Mesodermal cell (in vitro differentiated cells): ENCODE data around the gene MAPK4. TPM values are rescaled to one million over a fixed set of nuclear protein-coding genes. Genes with fewer than 3 reads are reported as not detected.
"Not testable (repeated sequence)": the region's sequence is repeated elsewhere in the genome, so short reads cannot be mapped to it uniquely, and the experiment has no call there.

Experiments
- H3K27ac ChIP-seq: 2 replicates; pipeline ENCODE4 v1.7.0; 2013; ENCODE audit warnings: mild to moderate bottlenecking, low read depth, low read length, moderate library complexity; ENCODE audit not compliant: severe bottlenecking
- H3K36me3 ChIP-seq: 2 replicates; pipeline ENCODE4 v1.7.1; 2013; ENCODE audit warnings: mild to moderate bottlenecking, low read length, moderate library complexity; ENCODE audit not compliant: control insufficient read depth, insufficient read depth
- H3K4me1 ChIP-seq: one replicate; pipeline ENCODE4 v1.7.1; 2013; ENCODE audit warnings: mild to moderate bottlenecking, low read length; ENCODE audit not compliant: insufficient read depth, control insufficient read depth, poor library complexity, severe bottlenecking
- H3K4me3 ChIP-seq: 2 replicates; pipeline ENCODE4 v1.7.0; 2013; ENCODE audit warnings: low read length, control low read depth, mild to moderate bottlenecking; ENCODE audit not compliant: insufficient read depth, poor library complexity, severe bottlenecking; ENCODE audit errors: extremely low read depth
- H3K9me3 ChIP-seq: 2 replicates; pipeline ENCODE4 v1.7.1; 2013; ENCODE audit warnings: mild to moderate bottlenecking, low read length, moderate library complexity; ENCODE audit not compliant: control insufficient read depth
- WGBS, 2 experiments: methylation state at CpG; one replicate each; pipeline ENCODE4 v1.1.5; 2013; ENCODE audit warnings: missing lambda C conversion rate in 2 of 2; ENCODE audit not compliant: insufficient coverage in 2 of 2; 5-methylcytosine and 5-hydroxymethylcytosine counted together
- polyA plus RNA-seq, 2 experiments: library from polyadenylated mRNA; stranded (reverse); fragments of 50-300 nt; gene quantifications; one replicate each; pipeline ENCODE4 v1.2.3, GENCODE V29; 2013

Gene MAPK4
- 0.96 TPM for polyA plus RNA-seq (2013, experiment 1 of 2)
- 0.76 TPM for polyA plus RNA-seq (2013, experiment 2 of 2)

DNA sequence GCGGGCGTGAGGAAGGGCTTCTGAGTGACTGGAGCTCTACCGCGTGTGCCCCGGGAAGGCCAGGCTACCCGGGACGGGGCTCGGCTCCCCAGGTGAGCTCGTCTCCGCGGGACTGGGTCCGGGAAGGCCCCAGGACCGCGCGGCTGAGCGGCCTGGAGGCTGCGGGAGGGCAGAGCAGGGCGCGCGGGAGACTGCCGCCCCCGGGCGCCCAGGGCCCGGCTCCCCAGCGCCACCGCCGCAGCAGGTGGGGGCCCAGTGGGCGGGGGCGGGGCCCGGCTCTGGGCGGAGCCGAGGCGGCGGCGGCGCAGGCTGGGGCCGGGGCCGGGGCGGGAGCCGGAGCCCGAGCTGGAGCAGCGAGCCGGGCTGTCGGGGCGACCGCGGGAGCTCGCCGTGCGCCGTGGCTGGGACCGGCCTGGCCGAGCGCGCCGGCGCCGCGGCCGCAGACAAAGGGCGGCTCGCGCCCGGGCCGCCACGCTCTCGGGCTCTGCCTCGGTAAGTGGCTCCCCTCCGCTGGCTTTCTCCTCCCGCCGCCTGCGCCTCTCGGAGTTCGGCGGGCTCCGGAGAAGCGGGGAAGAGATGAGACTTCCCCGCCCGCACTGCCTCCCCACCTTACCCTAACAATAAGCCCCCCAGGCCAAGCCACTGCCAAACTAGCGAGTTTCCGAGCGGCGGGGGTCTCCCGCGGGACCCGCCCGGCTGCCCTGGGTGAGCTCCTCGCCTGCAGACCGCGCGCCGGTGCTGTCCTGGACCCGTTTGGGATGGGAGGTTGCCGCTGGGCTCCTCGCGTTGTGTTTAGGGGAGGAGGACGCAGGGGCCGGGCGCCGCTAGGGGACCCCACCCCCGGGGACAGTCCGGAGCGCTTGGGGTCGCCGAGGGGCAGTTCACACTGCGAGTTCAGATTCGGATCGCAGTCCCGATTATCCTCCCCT, at the start of gene MAPK4:
TSS of gene MAPK4 (plus strand) at position 336 of the 929 bp plus-strand sequence. CDS start 103,872 bp downstream, outside the sequence.
- H3K27ac ChIP-seq: no peak within 1 kb of the TSS
- H3K4me3 ChIP-seq: peak within 1 kb of the TSS; percentile 51
- 0% methylated on average over 52 to 86 of the region's 109 CpGs for WGBS, 2 experiments
- peaks cover 3% of the 10 kb centered on the region for H3K4me1 ChIP-seq
- no peaks in the 10 kb centered on the region for H3K9me3 ChIP-seq
- H3K36me3 ChIP-seq: no peaks in the 10 kb centered on the region

DNA sequence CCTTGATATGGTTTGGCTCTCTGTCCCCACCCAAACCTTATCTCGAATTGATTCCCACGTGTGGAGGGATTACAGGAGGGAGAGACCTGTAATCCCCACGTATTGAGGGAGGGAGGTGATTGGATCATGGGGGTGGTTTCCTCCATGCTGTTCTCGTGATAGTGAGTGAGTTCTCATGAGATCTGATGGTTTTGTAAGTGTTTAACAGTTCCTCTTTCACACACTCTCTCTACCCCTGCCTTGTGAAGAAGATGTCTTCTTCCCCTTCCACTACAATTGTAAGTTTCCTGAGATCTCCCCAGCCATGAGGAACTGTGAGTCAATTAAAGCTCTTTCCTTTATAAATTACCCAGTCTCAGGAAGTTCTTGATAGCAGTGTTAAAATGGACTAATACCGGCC, 42.6 kb upstream of the MAPK4 start:
- H3K27ac ChIP-seq, H3K4me3 ChIP-seq, H3K36me3 ChIP-seq, H3K9me3 ChIP-seq, H3K4me1 ChIP-seq: not testable (repeated sequence)
- WGBS, 2 experiments: 67 to 92% methylated on average over 1 to 2 of the region's 5 CpGs

- H3K4me3 ChIP-seq: no peak overlapping the region
- no peaks in the 10 kb centered on the region for H3K36me3 ChIP-seq
- H3K4me1 ChIP-seq: peaks cover 8% of the 10 kb centered on the region
- H3K9me3 ChIP-seq: no peaks in the 10 kb centered on the region
- 84 to 89% methylated on average over 2 to 3 of the region's 4 CpGs for WGBS, 2 experiments
- no peak overlapping the region for H3K27ac ChIP-seq
Measured at GRCh38 chr18:50518787-50519546, 40.9 kb upstream of the MAPK4 start.

- no peak overlapping the region for H3K4me3 ChIP-seq
- 72 to 79% methylated on average over 5 to 6 of the region's 6 CpGs for WGBS, 2 experiments
- no peak overlapping the region for H3K27ac ChIP-seq
- H3K4me1 ChIP-seq: peaks cover 11% of the 10 kb centered on the region
- no peaks in the 10 kb centered on the region for H3K9me3 ChIP-seq
- H3K36me3 ChIP-seq: no peaks in the 10 kb centered on the region
Measured at GRCh38 chr18:50523165-50523564, 36.7 kb upstream of the MAPK4 start.

DNA sequence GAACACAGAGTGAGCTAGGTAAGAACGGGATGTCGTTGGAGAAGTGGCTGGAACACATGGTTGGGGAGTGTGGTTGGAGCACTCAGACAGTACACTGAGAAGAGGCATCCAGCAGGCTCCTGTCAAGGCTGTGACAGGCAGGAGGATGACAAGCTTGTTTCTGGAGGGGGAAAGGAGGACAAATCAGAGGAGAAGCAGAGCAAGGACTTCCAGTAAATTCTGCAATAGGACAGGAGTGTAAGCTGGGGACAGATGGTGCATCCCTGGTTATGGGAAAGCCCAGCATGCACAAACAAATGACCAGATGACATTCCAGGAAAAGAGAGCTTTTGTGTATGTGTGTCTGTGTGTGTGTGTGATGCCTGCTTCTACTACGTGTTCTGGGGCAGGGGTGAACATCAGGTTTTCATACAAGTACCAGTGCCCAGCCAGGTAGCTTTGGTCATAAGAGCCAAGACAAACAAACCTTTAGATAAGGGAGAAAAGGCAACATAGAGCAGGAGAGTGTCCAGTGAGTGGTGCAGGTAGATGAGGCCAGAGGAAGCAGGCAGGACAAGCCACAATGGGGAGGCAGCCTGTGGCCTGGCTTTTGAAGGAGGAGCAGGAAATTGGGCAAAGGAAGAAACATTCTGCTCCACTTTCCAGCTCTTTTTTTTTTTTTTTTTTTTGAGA, 32.1 kb upstream of the MAPK4 start:
- Histone ChIP-seq H3K4me3 (no peak overlapping the region), H3K4me1 (peaks cover 3% of the 10 kb centered on the region), H3K9me3 (peaks cover 4% of the 10 kb centered on the region), H3K36me3 (no peaks in the 10 kb centered on the region), H3K27ac (no peak overlapping the region)
- WGBS, 2 experiments: 88 to 100% methylated on average over 2 to 3 of the region's 3 CpGs

DNA sequence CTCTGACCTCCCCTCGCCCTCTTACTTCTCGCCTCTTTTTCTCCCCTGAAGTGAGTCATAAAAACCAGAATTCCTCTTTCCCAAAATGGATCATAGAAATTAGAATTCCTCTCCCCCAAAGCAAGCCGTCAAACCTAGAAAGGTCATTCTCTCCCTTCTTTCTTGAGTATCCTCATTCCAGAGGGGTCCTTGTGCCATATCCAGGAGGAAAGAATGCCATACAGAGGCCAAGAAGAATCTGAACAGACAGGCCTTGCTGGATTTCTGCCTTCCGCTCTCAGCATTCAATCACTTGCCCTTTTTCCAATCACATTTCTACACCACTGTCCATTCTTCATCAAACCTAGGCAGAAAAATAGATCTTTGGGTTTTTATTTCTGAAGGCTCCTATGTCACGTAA, 31.1 kb upstream of the MAPK4 start:
- H3K4me1 ChIP-seq: peaks cover 3% of the 10 kb centered on the region
- no peak overlapping the region for H3K4me3 ChIP-seq
- WGBS, 2 experiments: 88 to 93% methylated on average over 3 to 4 of the region's 5 CpGs
- no peak overlapping the region for H3K27ac ChIP-seq
- H3K36me3 ChIP-seq: no peaks in the 10 kb centered on the region
- peaks cover 6% of the 10 kb centered on the region for H3K9me3 ChIP-seq

DNA sequence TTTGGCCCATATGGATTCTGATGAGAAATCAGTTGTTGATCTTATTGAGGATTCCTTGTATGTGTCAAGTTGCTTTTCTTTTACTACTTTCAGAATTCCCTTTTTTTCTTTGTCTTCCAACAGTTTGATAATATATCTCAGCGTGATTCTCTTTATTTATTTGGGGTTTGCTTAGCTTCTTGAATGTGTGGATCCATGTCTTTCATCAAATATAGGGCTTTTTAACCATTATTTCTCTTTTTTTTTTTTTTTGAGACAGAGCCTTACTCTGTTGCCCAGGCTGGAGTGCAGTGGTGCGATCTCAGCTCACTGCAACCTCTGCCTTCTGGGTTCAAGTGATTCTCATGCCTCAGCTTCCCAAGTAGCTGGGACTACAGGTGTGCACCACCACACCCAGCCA, 26.1 kb upstream of the MAPK4 start:
- H3K36me3 ChIP-seq, H3K4me1 ChIP-seq, H3K4me3 ChIP-seq, H3K9me3 ChIP-seq, H3K27ac ChIP-seq: not testable (repeated sequence)
- WGBS, 2 experiments: 100% methylated on average over 1 of the region's 2 CpGs; no CpG with 5 or more reads in 1 of the 2 experiments

GRCh38 chr18:50544476-50544875, 15.4 kb upstream of the MAPK4 start:
- 100% methylated on average over 2 to 3 of the region's 4 CpGs for WGBS, 2 experiments
- not testable (repeated sequence) for H3K36me3 ChIP-seq

GRCh38 chr18:50545936-50546335, 14.0 kb upstream of the MAPK4 start:
- Histone ChIP-seq H3K4me3 (no peak overlapping the region), H3K27ac (no peak overlapping the region), H3K36me3 (no peaks in the 10 kb centered on the region), H3K4me1 (no peaks in the 10 kb centered on the region), H3K9me3 (no peaks in the 10 kb centered on the region)
- 92 to 93% methylated on average over 13 to 14 of the region's 19 CpGs for WGBS, 2 experiments

More at GRCh38 chr18:50544476-50544875, 15.4 kb upstream of the MAPK4 start:
- H3K27ac ChIP-seq, H3K9me3 ChIP-seq, H3K4me3 ChIP-seq, H3K4me1 ChIP-seq: not testable (repeated sequence)

GRCh38 chr18:50548160-50548559, 11.7 kb upstream of the MAPK4 start:
- H3K9me3 ChIP-seq: no peaks in the 10 kb centered on the region
- no peak overlapping the region for H3K4me3 ChIP-seq
- H3K4me1 ChIP-seq: no peaks in the 10 kb centered on the region
- H3K27ac ChIP-seq: no peak overlapping the region
- 80 to 100% methylated on average over 1 of the region's 1 CpG for WGBS, 2 experiments
- H3K36me3 ChIP-seq: no peaks in the 10 kb centered on the region
